ENCODE measurements around the gene NQO2.

Gene NQO2

GRCh38 chr6:2984738-2985406 is 14.8 kb upstream of the NQO2 start:
- ATAC-seq (ENCODE audit: insufficient read depth, low read depth): no peak
- H3K27me3 ChIP-seq (ENCODE audit: insufficient read depth, low read length, poor library complexity): peaks cover 26% of the 10 kb centered on the region
- H3K27ac ChIP-seq (ENCODE audit: low read length): no peak overlapping the region
- H3K4me2 ChIP-seq (ENCODE audit: insufficient read depth, low read length): no peak overlapping the region
- peaks cover 9% of the 10 kb centered on the region for H3K4me1 ChIP-seq (ENCODE audit: insufficient read depth, low read length)
- no peak overlapping the region for H3K9ac ChIP-seq (ENCODE audit: low read depth, low read length)
- H3K36me3 ChIP-seq (ENCODE audit: insufficient read depth, low read length): no peaks in the 10 kb centered on the region
- H3K79me2 ChIP-seq (ENCODE audit: insufficient read depth, low read length): no peaks in the 10 kb centered on the region
- no peak for TF ChIP-seq EZH2 (IDR thresholded peaks at IDR 0.05; ENCODE audit: borderline replicate concordance, low read depth, low read length, severe bottlenecking)
- no peak for TF ChIP-seq CTCF (IDR thresholded peaks at IDR 0.05; ENCODE audit: borderline replicate concordance, extremely low read depth, low read length, poor library complexity, severe bottlenecking)
- no peak overlapping the region for H2AFZ ChIP-seq (ENCODE audit: low read depth, low read length)
- H3K9me3 ChIP-seq (ENCODE audit: insufficient read depth, low read length, severe bottlenecking): no peaks in the 10 kb centered on the region
- DNase-seq: no peak
- H4K20me1 ChIP-seq (ENCODE audit: insufficient read depth, low read length): no peaks in the 10 kb centered on the region
- no peak overlapping the region for H3K4me3 ChIP-seq (ENCODE audit: low read depth in 1 of 2, low read length in 2 of 2)

GRCh38 chr6:2986722-2987221 is 12.9 kb upstream of the NQO2 start:
- Histone ChIP-seq H3K9me3 (ENCODE audit: insufficient read depth, low read length, severe bottlenecking) (no peaks in the 10 kb centered on the region), H3K36me3 (ENCODE audit: insufficient read depth, low read length) (no peaks in the 10 kb centered on the region), H4K20me1 (ENCODE audit: insufficient read depth, low read length) (no peaks in the 10 kb centered on the region), H3K4me3 (ENCODE audit: low read depth in 1 of 2, low read length in 2 of 2) (no peak overlapping the region), H3K4me2 (ENCODE audit: insufficient read depth, low read length) (no peak overlapping the region), H3K4me1 (ENCODE audit: insufficient read depth, low read length) (peaks cover 22% of the 10 kb centered on the region), H3K27ac (ENCODE audit: low read length) (no peak overlapping the region), H3K9ac (ENCODE audit: low read depth, low read length) (no peak overlapping the region), H3K27me3 (ENCODE audit: insufficient read depth, low read length, poor library complexity) (peaks cover 10% of the 10 kb centered on the region), H3K79me2 (ENCODE audit: insufficient read depth, low read length) (no peaks in the 10 kb centered on the region), H2AFZ (ENCODE audit: low read depth, low read length) (no peak overlapping the region)
- ATAC-seq (ENCODE audit: insufficient read depth, low read depth) (no peak), DNase-seq (no peak)
- TF ChIP-seq EZH2 (IDR thresholded peaks at IDR 0.05; ENCODE audit: borderline replicate concordance, low read depth, low read length, severe bottlenecking): no peak
- TF ChIP-seq CTCF (IDR thresholded peaks at IDR 0.05; ENCODE audit: borderline replicate concordance, extremely low read depth, low read length, poor library complexity, severe bottlenecking): no peak

- no peaks in the 10 kb centered on the region for H3K79me2 ChIP-seq (ENCODE audit: insufficient read depth, low read length)
- no peak for DNase-seq
These were observed 11.6 kb upstream of the NQO2 start for GRCh38 chr6:2988094-2988425.

More at GRCh38 chr6:2988094-2988425, 11.6 kb upstream of the NQO2 start:
- TF ChIP-seq CTCF (IDR thresholded peaks at IDR 0.05; ENCODE audit: borderline replicate concordance, extremely low read depth, low read length, poor library complexity, severe bottlenecking): no peak
- TF ChIP-seq EZH2 (IDR thresholded peaks at IDR 0.05; ENCODE audit: borderline replicate concordance, low read depth, low read length, severe bottlenecking): no peak
- Histone ChIP-seq H3K9me3 (ENCODE audit: insufficient read depth, low read length, severe bottlenecking) (no peaks in the 10 kb centered on the region), H3K4me2 (ENCODE audit: insufficient read depth, low read length) (peak overlapping the region; percentile 93), H3K4me3 (ENCODE audit: low read depth in 1 of 2, low read length in 2 of 2) (peak overlapping the region; percentile 34 to 75; a peak in 3 of 4 replicates), H3K27ac (ENCODE audit: low read length) (peak overlapping the region; percentile 97), H3K9ac (ENCODE audit: low read depth, low read length) (peak overlapping the region; percentile 81), H3K27me3 (ENCODE audit: insufficient read depth, low read length, poor library complexity) (peaks cover 14% of the 10 kb centered on the region), H3K4me1 (ENCODE audit: insufficient read depth, low read length) (peaks cover 22% of the 10 kb centered on the region), H2AFZ (ENCODE audit: low read depth, low read length) (peak overlapping the region; percentile 97), H4K20me1 (ENCODE audit: insufficient read depth, low read length) (no peaks in the 10 kb centered on the region), H3K36me3 (ENCODE audit: insufficient read depth, low read length) (no peaks in the 10 kb centered on the region)
- no peak for ATAC-seq (ENCODE audit: insufficient read depth, low read depth)

Data from DND-41 (cell line).